Occipital lobe (tissue), 2 donors: Measurements from ENCODE around the gene NCF4. TPM values are rescaled to one million over a fixed set of nuclear protein-coding genes. Genes with fewer than 3 reads are reported as not detected.

Experiments
- DNase-seq: peaks from one replicate; lab custom pipeline; 2025; lab: John Stamatoyannopoulos, UW
- total RNA-seq: library from RNA; depleted of rRNA; stranded (reverse); fragments of >200 nt; gene quantifications from one replicate; pipeline ENCODE4 v1.2.3, GENCODE V29; 2014

Gene NCF4
- 2.5 TPM for total RNA-seq

DNA sequence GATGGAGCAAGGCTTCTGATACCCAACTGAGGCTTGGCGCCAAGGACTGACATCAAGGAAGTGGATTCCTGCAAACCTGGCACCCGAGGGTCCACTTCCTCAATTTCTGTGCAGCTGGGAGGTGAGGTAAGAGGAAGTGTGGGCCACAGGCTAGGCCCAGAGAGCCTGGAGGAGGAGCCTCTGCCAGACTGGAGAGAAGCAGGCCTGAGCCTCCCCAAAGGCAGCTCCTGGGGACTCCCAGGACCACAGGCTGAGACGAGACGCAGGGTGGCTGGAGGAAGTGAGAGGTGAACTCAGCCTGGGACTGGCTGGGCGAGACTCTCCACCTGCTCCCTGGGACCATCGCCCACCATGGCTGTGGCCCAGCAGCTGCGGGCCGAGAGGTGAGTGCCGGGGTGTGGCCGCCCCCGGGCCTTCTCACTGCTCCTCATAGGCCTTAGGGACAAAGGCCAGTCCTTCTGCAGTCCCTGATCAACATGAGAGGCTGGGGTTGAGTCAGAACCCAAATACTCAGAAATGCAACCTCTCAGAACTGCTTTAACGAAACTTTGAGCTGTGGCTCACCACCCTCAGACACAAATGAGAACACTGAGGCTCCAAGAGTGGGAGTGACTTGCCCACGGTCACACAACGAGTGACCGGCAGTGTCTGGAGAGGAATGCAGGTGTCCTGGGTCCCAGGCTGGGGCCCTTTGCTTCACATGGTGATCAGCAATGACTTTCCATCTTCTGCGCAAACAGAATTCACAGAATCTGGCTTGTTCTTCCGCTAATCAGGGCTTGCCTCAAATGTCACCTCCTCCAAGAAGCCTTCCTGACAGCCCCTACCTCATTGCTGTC lies at the start of gene NCF4:
NCF4 (plus strand) TSS at position 186 of the 839 bp plus-strand sequence; CDS start at position 352, 166 bp downstream.
- DNase-seq = peak; percentile 15

DNA sequence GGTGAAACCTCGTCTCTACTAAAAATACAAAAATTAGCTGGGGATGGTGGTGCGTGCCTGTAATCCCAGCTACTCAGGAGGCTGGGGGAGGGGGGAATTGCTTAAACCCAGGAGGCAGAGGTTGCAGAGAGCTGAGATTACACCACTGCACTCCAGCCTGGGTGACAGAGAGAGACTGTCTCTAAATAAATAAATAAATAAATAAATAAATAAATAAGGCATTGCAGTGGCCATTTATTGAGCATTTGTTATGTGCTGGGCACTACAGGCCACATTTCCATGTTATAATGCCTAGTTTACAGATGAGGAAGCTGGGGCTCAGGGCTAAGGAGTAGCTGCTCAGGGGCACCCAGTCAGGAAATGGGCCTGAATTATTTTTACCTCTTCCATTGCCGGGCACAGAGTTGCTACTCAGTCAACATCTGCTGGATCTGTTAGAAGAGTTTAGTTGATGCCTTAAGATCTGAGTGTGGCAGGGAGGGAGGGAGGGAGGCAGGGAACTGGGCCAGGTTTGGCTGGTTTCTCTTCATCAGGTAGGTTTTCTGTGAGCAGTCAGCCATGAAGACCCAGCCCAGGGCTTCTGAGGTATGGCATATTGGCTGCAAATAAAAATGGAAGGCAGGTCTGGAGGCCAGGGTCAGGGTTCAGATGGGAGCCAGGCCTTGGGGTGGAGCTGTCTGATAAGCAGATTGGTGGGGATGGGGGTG lies 49.6 kb upstream of the NCF4 start:
- no peak for DNase-seq

DNA sequence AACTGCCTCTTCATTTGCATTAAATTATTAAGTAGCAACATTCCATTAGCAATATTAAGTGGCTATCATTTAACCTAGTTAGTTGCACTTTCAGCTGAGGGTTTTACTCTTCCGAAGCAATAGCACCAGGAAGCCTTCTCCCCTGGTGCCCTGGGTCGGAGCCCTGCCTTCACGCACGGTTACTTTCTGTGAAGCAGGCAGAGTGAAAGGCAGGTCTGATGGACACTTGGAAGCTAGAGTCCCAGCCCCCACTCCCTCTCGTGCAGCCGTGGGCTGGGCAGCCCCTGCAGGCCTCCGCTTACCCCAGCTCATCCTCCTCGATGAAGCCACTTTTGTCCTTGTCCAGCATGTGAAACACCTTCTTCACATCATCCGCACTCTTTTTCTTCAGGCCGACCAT lies 46.0 kb upstream of the NCF4 start:
- DNase-seq = no peak

DNA sequence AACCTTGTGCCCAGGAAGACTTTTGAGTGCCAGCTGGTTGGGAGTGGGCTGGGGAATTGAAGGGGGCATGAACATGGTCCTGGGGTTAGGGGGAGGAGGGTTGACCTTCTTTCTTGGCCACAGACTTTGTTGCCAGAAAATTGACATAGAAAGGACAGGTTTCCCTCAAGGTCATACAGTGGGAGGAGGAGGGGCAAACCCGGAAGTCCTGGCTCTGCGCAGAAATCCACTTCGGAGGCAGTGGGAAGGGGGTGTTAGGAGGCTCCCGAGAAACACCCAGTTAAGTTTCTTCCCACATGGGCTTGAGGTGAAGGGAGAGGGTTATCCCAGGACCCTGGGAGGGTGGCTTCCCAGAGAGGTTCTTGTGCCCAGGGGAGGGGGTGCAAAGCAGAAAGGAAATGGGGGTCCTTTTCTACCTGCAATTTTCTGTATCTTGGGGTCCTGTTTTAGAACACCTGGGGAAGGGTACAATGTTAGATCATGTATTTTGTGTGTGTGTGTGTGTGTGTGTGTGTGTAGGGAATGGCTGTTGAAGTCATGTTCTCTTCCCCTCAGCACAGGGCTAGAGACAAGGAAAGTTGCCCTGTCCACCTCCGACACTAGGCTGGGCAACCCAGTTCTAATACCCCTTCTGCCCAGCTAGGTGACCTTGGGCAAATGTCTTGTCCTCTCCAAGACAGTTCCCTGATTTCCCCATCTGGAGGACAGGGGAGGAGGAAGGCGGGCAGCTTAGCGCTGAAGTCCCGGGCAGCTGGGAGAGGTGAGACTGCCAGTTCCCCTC lies 45.1 kb upstream of the NCF4 start:
- DNase-seq = no peak

DNA sequence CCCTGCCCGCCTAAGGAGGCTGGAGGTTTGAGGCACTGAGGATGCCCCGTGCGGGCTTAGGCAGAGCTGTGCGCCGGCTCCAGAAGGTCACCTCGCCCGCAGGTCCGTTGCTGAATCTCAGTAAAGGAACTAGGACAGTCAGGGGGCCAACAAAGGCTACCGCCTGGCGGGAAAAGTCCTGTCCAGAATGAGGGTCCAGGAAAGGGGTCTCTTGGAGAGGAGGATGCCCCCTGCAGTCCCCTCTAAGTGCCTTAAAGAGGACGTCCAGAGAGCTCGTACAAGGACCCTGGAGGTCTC lies 44.5 kb upstream of the NCF4 start:
- no peak for DNase-seq

DNA sequence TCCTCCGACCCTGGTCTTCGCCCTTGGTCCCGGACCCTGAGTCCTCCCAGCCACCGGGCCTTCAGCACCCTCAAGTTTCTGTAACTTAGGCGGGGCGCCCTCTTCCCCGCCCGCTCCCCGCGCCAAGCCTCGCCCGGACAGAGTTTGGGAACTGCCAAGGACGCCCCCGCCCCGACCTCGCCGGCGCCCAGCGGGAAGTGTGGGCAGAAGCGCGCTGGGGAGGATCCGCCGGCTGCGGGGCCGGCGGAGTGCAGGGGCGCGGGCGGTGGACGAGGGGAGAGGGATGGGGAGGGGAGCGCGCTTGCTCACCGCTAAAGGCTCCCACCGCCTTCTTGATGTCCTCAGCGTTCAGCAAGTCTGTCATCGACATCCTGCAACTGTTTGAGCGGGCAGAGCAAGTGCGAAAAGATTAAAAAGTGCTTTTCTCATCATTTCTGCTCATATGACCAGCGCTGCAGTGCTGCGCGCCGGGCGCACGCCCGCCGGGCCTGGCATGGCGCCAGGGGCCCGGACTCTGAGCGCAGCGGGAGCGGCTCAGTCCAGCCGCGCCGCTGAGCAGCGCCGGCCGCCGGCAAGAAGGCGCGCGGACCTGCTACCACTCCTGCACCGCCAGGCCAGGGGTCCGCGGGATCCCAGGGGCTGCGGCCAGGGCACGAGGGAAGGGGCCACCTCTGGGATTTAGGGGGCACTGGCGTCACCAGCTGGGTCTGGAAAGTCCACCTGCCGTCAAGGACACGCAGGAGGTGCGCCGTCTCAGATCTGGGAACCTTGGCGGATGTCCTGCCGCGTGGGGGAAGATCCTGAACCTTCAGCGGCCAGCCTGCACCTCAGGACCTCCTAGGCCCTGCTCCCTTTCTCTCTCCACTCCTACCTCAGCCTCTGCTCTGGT lies 43.9 kb upstream of the NCF4 start, which contains the start of gene PVALB:
PVALB (minus strand) TSS at position 400 of the 889 bp plus-strand sequence; CDS start at position 370, 30 bp downstream.
- DNase-seq = peak; percentile 12

DNA sequence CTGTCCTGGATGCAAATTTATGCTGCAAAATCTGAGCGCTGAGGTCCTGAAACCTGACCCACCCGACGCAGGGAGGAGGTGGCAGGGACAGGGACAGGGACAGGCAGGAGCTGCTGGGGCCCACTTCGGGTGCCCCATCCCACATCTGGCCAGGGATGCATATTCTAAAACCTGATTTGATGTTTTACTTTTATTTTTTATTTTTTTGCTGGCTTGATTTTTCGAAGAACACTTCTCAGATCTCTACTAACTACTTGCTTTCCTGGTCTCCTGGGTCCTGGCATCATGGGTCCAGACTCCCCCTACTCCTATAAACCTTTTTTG lies 43.3 kb upstream of the NCF4 start:
- no peak for DNase-seq

DNA sequence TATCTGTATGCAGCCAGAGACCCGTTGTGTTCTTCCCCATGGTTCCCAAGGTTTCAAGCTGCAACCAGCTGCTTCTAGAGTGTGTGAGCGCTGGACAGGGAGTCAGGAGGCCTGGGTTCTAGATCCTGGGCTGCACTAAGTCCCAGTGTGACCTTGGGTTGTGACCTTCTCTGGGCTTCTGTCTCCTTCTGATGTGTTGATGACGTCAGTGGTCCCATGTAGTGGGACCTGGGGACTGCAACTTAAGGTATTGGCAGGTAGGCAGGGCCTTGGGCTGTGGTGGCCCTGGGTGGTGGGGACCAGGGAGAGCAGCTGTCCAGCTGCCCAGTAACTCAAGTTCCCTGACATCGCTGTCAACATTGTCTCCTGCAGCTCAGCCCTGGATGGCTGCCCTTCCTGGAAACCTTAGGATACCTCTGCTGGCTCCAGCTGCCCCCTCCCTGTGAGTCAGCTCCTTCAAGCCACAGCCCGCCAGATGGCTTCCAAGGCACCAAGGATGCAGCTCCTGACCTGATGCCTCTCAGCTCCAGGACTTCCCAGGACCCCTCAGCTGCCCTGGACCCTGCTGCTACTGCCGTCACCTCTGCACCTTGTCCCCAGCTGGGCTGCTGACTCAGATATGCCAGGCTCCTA lies 42.7 kb upstream of the NCF4 start:
- DNase-seq = no peak

DNA sequence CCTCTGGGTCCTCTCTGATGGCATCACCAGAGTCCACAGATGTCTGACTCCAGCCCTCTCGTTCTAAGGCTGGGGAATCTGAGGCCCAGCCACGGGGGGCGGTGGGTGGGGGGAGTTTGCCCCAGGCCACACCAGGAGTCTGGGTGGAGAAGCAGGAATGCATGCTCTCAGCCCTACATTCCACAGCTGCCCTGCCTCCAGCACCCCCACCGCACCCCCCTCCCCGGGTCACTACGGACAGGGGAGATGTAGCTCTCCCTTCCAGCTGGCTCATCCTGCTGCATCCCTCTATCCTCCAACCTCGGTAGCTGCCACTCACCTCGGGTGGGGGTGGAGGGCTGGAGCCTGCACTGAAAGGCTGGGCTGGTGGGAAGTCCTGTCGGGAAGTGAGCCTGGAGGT lies 41.7 kb upstream of the NCF4 start:
- DNase-seq = no peak

DNA sequence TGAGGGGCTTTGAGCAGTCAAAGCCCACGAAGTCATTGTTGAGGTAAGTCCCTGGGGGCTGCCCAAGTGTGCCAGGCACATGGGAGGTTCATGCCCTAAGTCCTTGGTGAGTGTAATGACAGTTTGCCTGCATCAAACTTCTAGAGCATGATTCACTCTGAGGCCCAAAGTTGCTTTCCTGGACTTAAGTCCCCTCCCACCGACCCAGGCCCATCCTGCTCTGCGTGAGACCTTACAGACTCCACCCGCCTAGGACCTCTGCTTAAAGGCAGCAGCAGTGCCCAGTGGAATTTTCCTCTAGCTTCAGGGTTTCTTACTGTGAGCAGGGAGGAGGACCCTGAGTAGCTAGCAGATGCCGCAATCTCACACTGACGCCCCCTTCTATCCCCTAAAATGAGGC lies 38.2 kb upstream of the NCF4 start:
- no peak for DNase-seq

DNA sequence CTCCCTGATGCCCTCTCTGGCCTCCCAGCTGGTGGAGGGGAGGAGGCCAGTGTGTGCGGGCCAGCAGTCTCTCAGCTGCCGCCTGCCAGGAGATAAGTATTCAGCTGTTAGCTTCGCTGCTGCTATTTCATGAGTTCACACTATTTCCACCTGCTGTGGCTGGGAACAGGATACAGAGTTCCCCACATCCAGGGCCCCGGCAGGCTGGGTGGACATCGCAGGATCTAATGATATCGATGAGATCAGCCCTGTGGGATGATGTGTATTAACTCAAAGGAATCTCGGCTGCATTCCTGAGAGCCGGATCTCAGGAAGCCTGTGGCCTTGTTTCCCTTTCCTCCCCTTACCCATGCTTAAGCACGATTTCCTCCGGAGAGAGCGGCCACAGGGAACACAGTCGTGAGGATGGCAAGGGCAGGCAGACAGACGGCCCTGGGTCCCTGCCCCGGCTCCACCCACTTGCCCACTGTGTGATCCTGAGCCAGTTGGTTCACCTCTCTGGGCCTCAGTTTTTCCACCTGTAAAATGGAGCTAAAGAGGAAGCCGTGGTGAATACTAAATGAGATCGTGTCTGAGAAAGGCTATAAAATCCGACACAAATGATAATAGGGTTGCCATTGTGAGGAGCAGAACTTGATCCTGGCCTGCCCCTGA lies 37.5 kb upstream of the NCF4 start:
- DNase-seq = no peak

DNA sequence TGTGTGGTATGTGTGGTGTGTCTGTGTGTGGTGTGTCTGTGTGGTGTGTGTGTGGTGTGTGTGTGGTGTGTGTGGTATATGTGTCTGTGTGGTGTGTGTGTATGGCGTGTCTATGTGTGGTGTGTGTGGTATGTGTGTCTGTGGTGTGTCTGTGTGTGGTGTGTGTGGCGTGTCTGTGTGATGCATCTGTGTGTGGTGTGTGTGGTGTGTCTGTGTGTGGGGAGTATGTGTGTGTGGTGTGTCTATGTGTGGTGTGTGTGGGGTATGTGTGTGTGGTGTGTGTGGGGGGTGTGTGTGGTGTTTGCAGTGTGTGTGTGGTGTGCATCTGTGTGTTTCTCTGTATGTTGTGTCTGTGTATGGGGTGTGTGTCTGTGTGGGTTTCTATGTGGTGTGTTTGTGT lies 36.2 kb upstream of the NCF4 start:
- DNase-seq = no peak

DNA sequence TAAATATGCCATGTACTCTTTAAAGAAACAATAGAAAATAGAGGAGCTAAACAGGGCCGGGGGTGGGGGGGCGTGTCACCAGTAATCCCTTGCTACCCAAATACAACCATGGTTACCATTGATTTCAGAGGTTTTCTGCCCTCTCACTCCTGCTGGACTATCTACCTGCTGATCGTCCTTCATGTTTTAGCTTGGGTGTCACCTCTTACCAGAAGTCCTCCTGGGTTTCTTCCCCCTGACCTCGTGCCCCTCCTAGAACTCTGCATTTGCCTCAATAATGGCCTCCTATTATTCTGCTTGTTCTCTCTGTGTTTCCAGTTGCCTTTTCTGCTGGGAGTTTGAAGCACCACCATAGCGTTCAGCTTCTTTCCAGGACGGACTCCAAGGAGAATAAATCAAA lies 34.5 kb upstream of the NCF4 start:
- no peak for DNase-seq

DNA sequence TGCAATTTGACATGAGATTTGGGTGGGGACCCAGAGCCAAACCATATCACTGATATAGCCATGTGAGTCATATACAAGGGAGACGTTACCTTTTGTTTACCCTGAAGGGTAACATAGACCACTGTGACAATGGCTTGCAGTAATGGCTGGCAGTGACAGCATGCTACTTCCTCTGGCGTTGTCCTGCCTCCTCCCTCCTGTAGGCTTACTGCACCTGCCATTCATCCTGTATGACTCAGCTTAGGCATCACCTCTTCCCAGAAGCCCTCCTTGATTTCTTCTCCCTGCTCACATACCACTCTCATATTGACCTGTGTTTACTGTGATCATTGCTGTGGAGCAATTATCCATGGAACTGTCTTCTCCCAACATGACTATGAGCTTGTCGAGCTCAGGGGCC lies 32.0 kb upstream of the NCF4 start:
- DNase-seq = no peak

DNA sequence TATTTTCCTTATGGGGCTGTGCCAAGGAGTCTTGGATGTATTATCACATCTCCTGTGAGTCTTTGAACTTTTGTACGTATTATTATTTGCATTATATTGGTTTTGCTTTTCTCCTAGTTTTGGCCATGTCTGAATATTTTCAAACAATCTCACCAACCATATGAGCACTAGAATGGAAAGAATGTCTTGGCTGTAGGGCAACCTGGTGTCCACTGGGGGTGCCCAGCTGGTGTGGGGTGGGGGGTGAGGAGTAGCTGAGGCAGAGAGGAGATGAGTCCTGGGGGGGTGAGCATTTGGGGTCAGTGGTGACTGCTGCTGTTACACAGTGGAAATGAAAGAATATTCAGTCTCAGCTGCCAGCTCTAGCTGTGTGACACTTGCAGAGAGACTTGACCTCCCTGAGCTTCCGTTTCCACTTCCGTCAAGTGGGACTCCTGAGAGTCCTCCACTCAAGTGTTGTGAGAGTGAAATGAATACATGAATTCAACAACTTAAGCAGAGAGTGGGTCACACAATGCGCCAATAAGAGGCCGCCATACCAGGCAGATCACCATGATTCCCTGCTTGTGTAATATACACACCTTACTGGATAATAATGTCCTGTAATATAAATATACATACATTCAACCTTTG lies 31.3 kb upstream of the NCF4 start:
- no peak for DNase-seq

DNA sequence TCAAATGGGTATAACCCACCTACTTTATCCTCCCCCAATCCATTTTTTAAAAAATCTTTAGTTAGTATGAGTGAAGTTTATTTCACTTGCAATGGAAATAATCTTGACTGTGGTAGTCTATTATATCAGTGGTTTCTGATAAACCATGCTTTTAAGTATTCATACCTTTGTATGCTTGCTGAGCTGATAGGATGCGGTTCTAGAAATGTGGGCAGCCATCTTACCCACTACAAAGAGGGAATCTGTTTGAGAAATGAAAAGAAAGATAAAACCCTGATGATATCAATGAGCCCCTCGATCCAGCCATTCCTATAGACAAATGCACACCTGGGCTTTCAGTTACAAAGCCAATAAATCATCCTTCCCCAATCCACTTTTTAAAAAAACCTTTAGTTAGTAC lies 30.2 kb upstream of the NCF4 start:
- DNase-seq = no peak

DNA sequence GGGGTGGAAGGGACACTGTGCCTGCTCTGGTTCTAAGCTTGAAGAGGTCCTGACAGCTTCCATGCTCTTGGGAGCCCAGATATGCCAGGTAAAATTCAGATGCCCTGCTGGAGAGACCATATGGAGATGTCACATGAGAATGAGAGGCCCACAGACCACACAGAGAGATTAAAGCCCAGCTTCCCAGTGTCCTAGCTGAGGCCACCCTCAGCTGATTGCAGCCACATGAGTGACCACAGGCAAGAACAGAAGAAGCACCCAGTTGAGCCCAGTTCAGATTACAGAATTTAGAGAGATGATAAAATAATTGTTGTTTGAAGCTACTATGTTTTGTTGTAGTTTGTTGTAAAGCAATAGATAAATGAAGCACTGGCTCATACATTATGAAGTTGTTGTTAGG lies 29.6 kb upstream of the NCF4 start:
- DNase-seq = no peak

DNA sequence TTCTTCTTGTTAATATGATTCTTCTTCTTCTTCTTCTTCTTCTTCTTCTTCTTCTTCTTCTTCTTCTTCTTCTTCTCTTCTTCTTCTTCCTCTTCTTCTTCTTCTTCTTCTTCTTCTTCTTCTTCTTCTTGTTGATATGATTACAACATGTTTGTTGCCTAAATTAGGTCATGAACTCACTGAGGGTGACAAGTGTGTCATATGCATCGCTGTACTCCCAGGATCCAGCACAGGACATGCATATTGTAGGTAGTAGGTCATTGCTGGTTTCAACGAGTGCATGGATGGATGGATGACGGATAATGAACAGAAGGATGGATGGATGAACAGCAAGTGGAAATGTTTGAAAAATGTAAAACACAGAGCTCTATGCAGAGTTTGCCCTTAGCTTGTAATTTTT lies 29.1 kb upstream of the NCF4 start:
- no peak for DNase-seq

DNA sequence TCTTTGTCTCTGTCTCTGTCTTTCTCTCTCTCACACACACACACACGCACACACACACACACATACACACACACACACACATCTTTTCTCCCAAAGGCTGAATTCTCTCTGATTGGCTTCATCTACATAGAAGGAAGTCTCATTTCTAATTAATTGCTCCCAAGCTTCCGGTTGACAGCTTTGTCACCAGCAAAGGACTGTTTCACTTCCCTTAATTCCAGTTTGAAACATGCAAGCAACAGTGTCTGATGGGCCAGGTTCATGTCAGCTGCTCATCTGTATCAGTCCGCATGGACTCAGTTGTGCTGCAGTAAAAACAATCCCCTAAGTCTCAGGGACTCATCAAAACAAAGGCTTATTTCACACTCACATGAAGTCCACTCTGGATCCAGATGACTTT lies 27.7 kb upstream of the NCF4 start:
- DNase-seq = no peak

DNA sequence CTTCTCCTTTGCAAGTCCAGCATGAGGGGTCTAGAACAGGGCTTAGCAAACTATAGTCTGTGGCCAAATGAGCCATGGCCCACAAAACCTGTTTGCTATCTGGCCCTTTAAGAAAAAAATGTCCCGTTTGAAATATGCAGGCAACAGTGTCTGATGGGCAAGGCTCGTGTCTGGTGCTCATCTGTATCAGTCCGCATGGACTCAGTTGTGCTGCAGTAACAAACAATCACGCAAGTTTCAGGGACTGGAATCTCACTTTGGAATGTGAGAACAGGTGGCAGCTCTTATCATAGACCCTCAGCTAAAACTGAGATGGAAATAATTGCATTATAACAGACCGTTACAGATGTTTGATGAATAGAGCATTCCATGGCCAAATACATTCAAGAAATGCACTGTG lies 24.9 kb upstream of the NCF4 start:
- no peak for DNase-seq
